SH-SY5Y (cell line): ENCODE data around the gene ZNF496.

Source experiments
- GATA2 ChIP-seq: IDR thresholded peaks from 2 replicates; pipeline ENCODE4 v1.6.1; 2011; ENCODE audit warnings: mild to moderate bottlenecking, low read depth, low read length
- GATA3 ChIP-seq: IDR thresholded peaks from 2 replicates; pipeline ENCODE4 v1.6.1; 2011; ENCODE audit warnings: low read depth, mild to moderate bottlenecking, low read length, moderate library complexity

DNA sequence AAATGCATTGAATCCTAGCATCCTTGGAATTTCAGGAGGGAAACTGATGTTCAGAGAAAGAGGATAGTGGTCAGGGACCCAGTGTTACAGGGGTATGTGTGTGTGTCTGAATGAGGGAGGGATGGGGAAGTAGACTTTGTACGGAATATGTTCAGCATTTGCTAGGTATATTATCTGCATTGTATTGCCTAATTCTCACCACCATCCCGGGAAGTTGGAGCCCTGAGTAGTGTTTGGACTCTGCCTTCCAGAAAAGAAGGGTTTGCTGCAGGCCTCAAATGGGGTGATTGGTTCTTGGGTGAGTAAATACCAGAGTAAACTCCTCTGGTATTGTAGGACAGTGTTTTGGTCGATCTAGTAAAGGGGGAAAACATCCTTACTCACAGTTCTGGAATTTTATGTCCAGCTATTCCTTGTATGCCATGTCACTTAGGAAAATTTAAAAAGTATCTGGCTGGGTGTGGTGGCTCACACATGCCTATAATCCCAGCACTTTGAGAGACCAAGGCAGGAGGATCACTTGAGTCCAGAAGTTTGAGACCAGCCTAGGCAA, 7.1 kb upstream of the ZNF496 start:
- no peak for TF ChIP-seq GATA2
- no peak for TF ChIP-seq GATA3
